Retina (tissue), 1 donor: ENCODE data around the gene YPEL1.
A peak's percentile ranks its signal among the peaks of the same experiment; 100 is the strongest.

Experiments used
- DNase-seq: peaks from one replicate; pipeline ENCODE4 v3.0.0-alpha.2; 2016

Gene YPEL1

DNA sequence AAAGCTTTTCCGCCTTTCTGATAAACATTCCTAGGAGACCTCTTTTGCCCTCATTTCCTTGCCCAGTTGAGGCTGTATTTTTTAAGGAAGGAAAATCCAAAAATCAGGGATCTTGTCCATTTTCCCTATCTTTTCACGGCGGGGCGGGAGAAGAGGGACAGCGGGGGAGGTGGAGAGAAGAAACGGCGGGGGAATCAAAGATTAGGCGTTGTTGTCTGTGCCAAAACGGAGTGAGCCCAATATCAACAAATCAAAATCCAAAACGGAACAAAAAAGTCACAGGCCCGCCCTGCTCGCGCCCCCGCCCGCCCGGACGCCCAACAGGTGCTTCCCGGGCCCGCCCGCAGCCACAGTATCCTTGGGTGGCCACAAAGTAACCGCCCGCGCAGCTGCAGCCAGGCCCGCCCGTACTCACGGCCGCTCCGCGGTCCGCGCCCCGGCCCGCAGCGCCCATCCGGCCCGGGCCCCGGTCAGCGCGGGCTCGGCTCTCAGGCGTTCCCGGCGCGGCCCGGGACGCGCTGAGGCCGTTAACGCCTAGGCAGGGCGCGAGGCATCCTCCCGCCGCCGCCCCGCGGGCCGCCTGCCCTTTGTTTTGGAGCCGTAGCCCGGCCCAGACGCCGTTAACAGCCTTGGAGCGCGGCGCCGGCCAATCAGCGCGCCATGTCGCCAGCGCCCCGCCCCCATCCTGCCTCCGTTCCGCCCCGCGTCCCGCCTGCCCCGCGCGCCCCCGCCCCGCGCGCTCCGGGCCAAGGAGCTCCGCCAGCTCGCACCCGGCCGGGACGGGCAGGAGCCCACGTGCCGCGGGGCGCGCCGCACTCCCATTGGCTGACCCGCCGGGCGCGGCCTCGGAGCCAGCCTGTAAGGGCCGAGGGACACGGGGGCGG is at the start of gene YPEL1:
TSS of gene YPEL1 (minus strand) at position 595 of the 884 bp plus-strand sequence. CDS start 25,050 bp downstream, outside the sequence.
- DNase-seq: peak; percentile 61

DNA sequence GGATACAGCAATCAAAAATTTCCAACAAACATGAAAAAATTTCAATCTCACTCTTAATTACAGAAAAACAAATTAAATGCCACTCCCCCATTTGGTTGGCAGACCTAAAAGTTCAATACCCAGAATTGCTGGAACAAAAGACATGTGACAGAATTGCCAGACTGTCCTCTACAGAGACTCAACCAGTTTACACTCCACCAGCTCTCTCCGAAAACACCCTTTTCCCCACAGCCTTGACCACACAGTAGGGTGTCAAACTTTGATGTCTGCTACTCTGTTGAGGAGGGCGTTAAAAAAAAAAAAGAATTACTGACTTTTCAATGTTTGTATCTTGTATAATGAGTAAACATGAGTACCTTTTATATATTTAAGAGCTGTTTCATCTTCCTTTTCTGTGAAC is 44.7 kb upstream of the YPEL1 start:
- DNase-seq: no peak

- no peak for DNase-seq
Measured at GRCh38 chr22:21779444-21779843, 43.9 kb upstream of the YPEL1 start.

DNA sequence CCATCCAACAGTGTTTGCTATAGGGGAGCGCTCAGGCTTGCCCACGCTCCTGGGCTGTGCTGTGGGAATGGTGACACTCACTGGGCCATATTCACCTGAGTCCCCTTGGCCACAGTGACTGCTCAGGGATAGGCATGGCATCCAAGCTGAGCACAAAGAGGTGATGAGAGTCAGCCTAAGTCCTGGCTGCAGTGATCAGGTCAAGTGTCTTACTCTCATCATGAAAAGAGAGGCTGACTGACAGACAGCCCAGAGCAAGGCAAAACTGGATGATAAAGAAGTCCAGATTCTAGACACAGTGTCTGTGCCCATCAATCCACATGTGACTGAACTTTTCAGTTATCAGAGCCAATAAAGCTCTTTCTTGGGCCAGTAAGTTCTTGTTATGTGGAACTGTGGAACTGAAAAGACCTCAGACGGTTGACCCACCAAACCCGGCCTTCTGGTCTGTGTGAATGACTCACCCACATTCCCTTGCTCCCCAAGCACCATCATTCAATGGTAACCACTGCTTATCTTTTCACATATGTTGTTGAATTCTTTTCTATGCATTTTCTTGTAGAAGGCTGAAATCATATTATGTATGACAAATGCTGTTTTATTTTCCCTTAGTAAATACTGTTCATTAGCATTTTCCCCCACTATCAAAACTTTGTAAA is 43.2 kb upstream of the YPEL1 start:
- no peak for DNase-seq

- no peak for DNase-seq
Measured at GRCh38 chr22:21771631-21771976, 36.0 kb upstream of the YPEL1 start.

GRCh38 chr22:21768435-21768834 is 32.8 kb upstream of the YPEL1 start:
- no peak for DNase-seq

DNA sequence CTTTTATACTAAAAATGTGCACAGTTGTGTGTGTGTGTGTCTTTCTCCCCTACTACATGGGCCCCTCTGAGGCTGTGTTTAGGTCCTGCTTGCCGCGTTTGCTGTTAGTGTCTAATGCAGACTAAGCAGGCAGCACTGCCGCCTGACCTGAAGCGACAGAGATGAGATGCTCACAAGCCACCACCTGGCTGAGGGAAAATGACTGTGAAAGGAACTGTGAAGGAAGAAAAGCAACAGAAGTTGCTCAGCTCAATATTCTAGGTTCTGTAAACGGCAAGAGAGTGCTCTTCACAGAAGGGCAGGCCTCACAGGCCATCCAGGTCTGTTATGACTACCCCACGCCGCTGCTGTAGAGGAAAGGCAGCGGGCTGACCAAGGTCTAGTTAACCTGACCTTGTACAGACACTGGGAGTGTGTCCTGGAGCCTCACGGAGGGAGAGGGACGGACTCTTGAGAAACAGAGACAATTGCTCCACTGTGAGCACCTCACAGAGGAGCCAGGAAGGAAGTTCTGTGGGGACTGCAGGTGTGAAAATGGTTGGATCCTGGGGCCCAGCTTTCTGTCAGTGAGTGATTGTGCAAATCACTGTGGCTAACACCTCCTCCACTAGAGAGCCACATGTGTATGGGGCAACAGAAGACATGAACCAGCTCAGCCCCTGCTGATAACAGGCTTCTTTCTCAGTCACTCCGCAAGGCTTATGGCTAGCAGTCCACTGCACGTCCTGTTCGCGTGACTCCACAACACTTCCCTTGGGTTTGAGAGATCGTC is 31.3 kb upstream of the YPEL1 start:
- no peak for DNase-seq

DNA sequence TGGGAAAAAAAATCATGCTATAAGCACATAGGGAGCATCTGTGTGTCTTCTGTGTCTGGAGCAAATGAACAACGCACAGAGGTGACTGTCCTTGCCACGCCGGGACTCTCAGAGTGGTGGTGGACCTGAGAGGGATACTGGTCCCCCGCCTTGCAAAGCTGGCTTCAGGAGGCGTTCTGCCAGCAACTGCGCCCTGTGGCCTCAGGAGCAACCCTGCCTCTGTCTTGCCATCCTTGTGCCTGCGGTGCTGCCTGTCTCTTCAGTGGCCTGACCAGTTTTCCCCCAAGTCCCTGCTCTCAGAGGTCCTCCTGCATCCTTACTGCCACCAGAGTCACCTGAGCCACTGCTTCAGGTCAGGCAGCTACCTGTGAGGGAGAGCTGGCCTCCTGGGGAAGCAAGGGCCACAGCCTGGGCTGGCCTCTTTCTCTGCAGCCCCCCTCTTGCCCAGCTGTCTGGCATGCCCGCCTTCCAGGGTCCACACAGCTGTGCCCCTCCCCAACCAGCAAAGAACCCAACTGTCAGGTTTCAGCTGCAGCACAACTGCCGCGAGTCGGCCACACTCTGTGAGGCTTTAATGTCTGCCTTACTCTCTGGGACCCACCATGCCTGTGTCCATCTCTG is 30.4 kb upstream of the YPEL1 start:
- no peak for DNase-seq

GRCh38 chr22:21764038-21764804 is 28.6 kb upstream of the YPEL1 start:
- DNase-seq: no peak

DNA sequence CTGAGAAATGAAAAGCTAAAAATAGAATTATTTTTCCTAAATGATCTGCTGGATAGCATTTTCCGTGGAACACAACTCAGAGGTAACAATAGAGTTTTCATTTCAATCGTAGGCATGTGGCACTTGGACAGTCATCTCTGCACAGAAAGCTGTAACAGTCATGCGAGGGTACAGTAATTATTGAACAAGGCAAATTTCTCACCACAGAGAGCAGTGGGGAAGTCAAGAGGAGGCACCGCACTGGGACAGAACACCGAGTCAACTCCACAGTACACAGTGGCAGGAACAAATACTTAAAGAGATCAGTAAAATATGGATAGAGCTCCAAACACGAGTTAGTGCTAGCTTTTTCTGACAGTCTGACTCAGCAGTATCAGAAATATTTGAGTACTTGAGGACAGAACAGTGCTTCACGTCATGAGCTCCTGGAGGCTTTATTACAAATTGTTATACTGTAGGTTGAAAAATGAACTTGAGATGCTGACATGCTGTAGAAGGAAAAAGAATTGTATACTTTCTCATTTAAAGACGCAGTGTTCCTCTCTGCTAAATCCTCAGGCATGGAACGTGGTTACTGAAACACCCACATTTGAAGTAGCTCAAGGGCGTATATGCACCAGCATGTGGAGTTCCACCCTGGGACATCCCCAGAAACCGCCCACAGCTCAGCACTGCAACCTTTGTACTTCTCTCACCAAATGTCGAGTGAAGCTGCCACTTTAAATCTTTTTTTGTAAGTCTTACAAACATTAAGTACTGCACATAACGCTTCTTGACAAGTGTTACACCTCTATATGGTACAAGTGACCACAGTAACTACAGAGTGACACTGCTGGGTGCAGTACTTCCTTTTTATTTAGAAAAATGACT is 27.4 kb upstream of the YPEL1 start:
- DNase-seq: no peak

DNA sequence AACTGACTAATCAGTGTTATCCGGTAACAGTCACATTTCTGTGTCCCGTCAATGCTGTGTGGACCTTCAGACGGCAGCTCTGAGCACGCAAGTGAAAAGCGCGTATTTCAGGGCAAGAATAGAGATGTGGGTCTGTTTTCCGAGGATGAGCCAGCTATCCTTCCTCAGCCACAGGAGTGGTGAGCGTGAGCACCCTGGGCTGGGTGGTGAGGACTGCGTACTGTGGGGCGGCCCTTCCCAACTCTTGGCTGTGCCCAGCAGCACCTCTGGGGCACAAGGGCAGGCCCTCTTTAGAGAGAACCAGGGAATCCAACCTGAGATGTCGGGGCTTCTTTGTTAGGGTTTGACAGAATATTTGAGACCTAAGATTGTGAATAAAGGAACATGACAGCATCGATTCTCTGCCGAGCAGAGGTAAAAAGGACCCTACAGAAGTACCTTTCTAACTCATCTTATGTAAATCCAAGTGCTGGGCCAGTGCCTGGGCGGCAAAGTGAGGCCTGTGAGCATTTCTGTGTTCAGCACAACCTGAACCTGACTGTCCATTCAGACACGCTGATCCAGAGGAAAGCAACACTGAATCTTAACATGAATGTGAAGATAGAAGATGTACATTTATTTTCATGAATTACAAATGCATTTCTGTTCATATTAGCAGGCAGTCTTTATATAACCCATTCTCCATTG is 26.5 kb upstream of the YPEL1 start:
- no peak for DNase-seq

DNA sequence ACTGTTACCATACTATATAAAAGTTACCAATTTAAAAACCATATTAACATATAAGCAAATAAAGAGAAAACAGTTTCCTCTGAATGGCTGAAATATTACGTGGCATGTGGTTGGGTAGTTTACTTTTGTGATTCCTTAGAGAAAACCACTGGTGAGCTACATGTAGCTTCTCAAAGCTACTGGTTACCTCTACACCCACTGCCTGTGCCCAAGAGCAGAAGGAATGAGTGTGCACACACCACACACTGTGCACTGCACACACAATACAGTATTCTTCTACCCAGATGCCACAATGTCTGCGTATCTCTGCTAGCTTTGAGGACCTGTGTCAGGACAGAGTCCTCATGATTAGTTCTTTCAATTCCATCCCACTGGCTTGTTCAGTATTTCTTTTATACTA is 25.5 kb upstream of the YPEL1 start:
- no peak for DNase-seq

GRCh38 chr22:21760640-21761039 is 25.0 kb upstream of the YPEL1 start:
- DNase-seq: no peak

- no peak for DNase-seq
Measured at GRCh38 chr22:21759646-21760376, 24.2 kb upstream of the YPEL1 start.

GRCh38 chr22:21759093-21759492 is 23.5 kb upstream of the YPEL1 start:
- no peak for DNase-seq

DNA sequence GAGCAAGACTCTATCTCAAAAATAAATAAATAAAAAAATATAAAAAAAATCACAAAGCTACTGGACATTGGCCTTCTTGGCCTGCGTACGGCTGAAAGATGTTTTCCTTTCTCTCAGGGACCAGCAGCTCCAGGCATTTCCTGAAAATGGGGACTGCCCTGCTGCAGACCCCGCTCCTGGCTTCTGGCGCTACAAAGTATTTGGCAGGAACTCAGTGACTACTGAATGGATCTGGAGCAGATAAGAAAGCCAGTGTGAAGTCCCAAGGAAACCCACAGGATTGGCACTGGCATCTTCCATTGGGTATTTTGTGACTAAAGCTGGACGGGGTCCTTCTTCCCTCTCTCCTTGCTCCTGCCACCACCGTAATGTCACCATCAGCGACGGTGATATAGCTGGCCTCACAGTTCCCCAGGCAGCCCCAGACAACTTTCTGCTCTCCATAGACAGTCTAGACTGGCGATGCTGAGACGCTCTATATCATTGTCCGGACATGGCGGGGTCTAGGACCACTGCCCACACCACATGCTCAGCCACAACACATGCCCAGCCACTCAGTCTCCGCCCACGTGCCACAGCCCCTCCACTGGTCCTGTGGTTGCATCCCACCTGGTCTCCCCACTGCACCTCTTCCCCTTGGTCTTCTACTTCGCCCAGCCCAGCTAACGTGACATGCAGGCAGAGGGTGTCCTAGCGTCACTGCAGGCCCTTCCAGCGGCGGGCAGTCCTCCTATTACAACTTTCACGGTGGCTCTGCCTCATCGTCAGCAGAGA is 22.7 kb upstream of the YPEL1 start:
- no peak for DNase-seq

DNA sequence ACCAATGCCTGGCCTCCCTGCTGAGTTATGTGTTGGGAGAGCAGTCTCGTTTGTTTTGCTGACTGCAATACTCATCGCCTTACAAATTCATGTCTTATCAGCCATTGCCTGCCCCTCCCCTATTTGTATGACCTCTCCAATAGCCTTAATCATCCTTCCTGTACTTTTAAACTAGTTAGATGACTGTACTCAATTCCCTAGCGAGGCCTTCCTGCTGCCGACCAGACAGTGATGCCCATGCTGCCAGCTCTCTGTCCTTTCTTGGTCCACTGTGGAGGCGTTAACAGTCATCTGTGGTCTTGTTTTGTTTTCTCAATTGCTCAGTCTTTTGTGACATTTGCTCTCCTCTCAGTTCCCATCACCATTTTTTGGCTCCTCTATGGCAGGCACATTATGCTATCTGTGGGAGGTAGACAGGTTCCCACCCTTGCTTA is 20.3 kb upstream of the YPEL1 start:
- DNase-seq: no peak

DNA sequence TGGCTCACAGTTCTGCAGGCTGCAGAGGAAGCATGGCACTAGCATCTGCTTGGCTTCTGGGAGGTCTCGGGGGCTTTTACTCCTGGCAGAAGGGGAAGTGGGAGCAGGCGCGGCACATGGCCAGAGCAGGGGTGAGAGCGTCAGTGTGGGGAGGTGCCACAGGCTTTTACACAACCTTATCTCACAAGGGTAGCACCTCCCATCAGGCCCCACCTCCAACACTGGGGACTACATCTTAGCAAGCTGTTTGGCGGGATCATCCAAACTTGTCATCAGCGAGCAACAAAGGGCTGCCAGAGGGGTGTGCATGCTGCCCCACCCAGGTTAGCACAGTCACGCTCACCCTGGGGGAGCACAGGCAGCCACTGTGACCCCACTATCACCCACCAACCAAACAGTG is 18.9 kb upstream of the YPEL1 start:
- DNase-seq: peak; percentile 69
